Panc1 (cell line): Measurements from ENCODE around the gene APOBEC3G. TPM values are rescaled to one million over a fixed set of nuclear protein-coding genes. Genes with fewer than 3 reads are reported as not detected.
"Not testable (repeated sequence)": the region's sequence is repeated elsewhere in the genome, so short reads cannot be mapped to it uniquely, and the experiment has no call there.

Experiments used
- ATAC-seq: fragments of 200-7000 bp; cut with Tn5 transposase; 2 replicates; pipeline ENCODE4 v1.9.1; 2020; ENCODE audit warnings: mild to moderate bottlenecking, moderate library complexity
- BruUV-seq: library from RNA; stranded (reverse); fragments of 400-500 nt; replicated peaks from 2 replicates; lab custom pipeline; 2021; lab: Mats Ljungman, UMichigan
- CTCF ChIA-PET: fragments of 300-600 bp; sonication (Branson Sonifier 250); formaldehyde crosslinking; loops from one replicate; lab custom pipeline; 2022; ENCODE audit warnings: antibody characterized with exemption; lab: Charles Lee
- POLR2A ChIA-PET: fragments of 300-600 bp; sonication (Branson Sonifier 250); formaldehyde crosslinking; loops from one replicate; lab custom pipeline; 2022; ENCODE audit warnings: antibody characterized with exemption; lab: Charles Lee
- DNase-seq: peaks from one replicate; pipeline ENCODE4 v3.0.0-alpha.2; 2010; ENCODE audit warnings: low read depth, low spot score
- H3K27ac ChIP-seq: 2 replicates; pipeline ENCODE4 v1.5.1; 2011; ENCODE audit warnings: mild to moderate bottlenecking, low read length, inconsistent platforms
- H3K27me3 ChIP-seq: fragments of 200-500 bp; sonication (Bioruptor generic); 2 replicates; pipeline ENCODE4 v1.6.0; 2014; ENCODE audit warnings: low read length, inconsistent platforms; ENCODE audit not compliant: control insufficient read depth, insufficient read depth
- H3K36me3 ChIP-seq: fragments of 200-500 bp; sonication (Bioruptor generic); 2 replicates; pipeline ENCODE4 v1.5.1; 2014; ENCODE audit warnings: inconsistent platforms, mild to moderate bottlenecking, low read length, moderate library complexity; ENCODE audit not compliant: control insufficient read depth, insufficient read depth
- H3K4me1 ChIP-seq: 2 replicates; pipeline ENCODE4 v1.5.1; 2011; ENCODE audit warnings: inconsistent platforms, mild to moderate bottlenecking, low read length, moderate library complexity; ENCODE audit not compliant: control insufficient read depth, insufficient read depth
- H3K4me3 ChIP-seq, 2 experiments: 2 replicates each; pipeline ENCODE4 v1.5.1; 2011 to 2012; ENCODE audit warnings: low read depth in 2 of 2, low read length in 2 of 2, mild to moderate bottlenecking in 2 of 2, inconsistent platforms in 1 of 2, moderate library complexity in 1 of 2
- H3K9me3 ChIP-seq: fragments of 200-500 bp; sonication (Bioruptor generic); 2 replicates; pipeline ENCODE4 v1.5.1; 2014; ENCODE audit warnings: low read depth, mild to moderate bottlenecking, inconsistent platforms, low read length, moderate library complexity; ENCODE audit not compliant: control insufficient read depth, insufficient read depth
- POLR2AphosphoS5 ChIP-seq: IDR thresholded peaks from 2 replicates; pipeline ENCODE4 v1.6.1; 2012; ENCODE audit warnings: mild to moderate bottlenecking, low read depth, low read length, moderate library complexity
- SIN3A ChIP-seq: IDR thresholded peaks from 2 replicates; pipeline ENCODE4 v1.6.1; 2012; ENCODE audit warnings: low read depth, mild to moderate bottlenecking, low read length, moderate library complexity, borderline replicate concordance; ENCODE audit not compliant: insufficient read depth
- TCF7L2 ChIP-seq: IDR thresholded peaks from 2 replicates; pipeline ENCODE4 v1.6.1; 2011; ENCODE audit warnings: mild to moderate bottlenecking, low read depth, low read length, inconsistent platforms
- in situ Hi-C: cut with HindIII; loops from 2 replicates; pipeline ENCODE4 v1.10.0; 2016; ENCODE audit warnings: low sequenced_read_pairs, low pct_unique_long_range_greater_than_20kb
- intact Hi-C: fragments of 100-400 bp; cut with micrococcal nuclease; formaldehyde crosslinking; loops from one replicate; pipeline ENCODE4 v1.10.0; 2022; ENCODE audit not compliant: unreplicated experiment
- total RNA-seq: library from RNA; stranded (reverse); gene quantifications from one replicate; pipeline ENCODE4 v1.2.1, GENCODE V29; 2021; ENCODE audit not compliant: unreplicated experiment
- TF ChIP-seq, protein P1 (sequence below), 2 experiments: IDR thresholded peaks; 2 replicates each; pipeline ENCODE4 v1.6.1; 2011 to 2012; ENCODE audit warnings: low read depth in 2 of 2, control low read depth in 1 of 2, low read length in 1 of 2, mild to moderate bottlenecking in 1 of 2, moderate library complexity in 1 of 2; ENCODE audit not compliant: insufficient read depth in 1 of 2
- TF ChIP-seq, protein P2 (sequence below): fragments of 450-650 bp; IDR thresholded peaks from 2 replicates; pipeline ENCODE4 v1.5.1; 2017; ENCODE audit warnings: mild to moderate bottlenecking

APOBEC3G gene
- total RNA-seq, 1 experiment from 2014 or later = 4.8 TPM

GRCh38 chr22:39037071-39037470, 40.0 kb upstream of the APOBEC3G start:
- POLR2A ChIA-PET = not testable (repeated sequence)

DNA sequence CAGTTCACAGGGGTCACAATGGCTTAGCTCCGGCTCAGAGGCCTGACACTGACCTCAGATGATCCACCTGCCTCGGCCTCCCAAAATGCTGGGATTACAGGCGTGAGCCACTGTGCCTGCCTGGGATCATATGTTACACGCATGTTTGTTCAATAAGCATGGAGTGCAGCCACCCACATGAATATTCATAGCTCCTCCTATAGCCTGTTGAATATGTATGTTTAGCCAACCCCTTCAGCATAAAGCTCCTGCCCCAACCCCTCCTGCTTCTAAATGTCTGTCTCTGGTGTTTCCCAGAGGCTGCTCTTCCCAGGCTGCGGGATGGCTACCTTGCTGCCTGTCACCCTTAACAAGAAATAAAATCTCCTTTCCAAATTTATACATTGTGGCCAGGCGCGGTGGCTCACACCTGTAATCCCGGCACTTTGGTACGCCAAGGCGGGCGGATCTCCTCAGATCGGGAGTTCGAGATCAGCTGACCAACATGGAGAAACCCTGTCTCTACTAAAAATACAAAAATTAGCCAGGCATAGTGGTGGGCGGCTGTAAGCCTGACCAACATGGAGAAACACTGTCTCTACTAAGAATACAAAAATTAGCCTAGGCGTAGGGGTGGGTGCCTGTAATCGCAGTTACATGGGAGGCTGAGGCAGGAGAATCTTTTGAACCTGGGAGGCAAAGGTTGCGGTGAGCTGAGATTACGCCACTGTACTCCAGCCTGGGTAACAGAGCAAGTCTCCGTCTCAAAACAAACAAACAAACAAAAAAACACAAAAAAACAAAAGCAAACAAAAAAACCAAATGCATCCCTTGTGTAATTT, 37.6 kb upstream of the APOBEC3G start:
- TF ChIP-seq SIN3A (no peak), POLR2AphosphoS5 (no peak), TCF7L2 (no peak)
- TF ChIP-seq, protein P1, sequence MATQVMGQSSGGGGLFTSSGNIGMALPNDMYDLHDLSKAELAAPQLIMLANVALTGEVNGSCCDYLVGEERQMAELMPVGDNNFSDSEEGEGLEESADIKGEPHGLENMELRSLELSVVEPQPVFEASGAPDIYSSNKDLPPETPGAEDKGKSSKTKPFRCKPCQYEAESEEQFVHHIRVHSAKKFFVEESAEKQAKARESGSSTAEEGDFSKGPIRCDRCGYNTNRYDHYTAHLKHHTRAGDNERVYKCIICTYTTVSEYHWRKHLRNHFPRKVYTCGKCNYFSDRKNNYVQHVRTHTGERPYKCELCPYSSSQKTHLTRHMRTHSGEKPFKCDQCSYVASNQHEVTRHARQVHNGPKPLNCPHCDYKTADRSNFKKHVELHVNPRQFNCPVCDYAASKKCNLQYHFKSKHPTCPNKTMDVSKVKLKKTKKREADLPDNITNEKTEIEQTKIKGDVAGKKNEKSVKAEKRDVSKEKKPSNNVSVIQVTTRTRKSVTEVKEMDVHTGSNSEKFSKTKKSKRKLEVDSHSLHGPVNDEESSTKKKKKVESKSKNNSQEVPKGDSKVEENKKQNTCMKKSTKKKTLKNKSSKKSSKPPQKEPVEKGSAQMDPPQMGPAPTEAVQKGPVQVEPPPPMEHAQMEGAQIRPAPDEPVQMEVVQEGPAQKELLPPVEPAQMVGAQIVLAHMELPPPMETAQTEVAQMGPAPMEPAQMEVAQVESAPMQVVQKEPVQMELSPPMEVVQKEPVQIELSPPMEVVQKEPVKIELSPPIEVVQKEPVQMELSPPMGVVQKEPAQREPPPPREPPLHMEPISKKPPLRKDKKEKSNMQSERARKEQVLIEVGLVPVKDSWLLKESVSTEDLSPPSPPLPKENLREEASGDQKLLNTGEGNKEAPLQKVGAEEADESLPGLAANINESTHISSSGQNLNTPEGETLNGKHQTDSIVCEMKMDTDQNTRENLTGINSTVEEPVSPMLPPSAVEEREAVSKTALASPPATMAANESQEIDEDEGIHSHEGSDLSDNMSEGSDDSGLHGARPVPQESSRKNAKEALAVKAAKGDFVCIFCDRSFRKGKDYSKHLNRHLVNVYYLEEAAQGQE (IDR thresholded peaks at IDR 0.05; ENCODE audit: insufficient read depth in 1 of 2, low read depth in 2 of 2, low read length in 1 of 2) = no peak
- TF ChIP-seq, protein P2, sequence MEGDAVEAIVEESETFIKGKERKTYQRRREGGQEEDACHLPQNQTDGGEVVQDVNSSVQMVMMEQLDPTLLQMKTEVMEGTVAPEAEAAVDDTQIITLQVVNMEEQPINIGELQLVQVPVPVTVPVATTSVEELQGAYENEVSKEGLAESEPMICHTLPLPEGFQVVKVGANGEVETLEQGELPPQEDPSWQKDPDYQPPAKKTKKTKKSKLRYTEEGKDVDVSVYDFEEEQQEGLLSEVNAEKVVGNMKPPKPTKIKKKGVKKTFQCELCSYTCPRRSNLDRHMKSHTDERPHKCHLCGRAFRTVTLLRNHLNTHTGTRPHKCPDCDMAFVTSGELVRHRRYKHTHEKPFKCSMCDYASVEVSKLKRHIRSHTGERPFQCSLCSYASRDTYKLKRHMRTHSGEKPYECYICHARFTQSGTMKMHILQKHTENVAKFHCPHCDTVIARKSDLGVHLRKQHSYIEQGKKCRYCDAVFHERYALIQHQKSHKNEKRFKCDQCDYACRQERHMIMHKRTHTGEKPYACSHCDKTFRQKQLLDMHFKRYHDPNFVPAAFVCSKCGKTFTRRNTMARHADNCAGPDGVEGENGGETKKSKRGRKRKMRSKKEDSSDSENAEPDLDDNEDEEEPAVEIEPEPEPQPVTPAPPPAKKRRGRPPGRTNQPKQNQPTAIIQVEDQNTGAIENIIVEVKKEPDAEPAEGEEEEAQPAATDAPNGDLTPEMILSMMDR = no peak
- intact Hi-C loops = no loop called here
- DNase-seq (no peak), ATAC-seq (no peak)
- H3K9me3 ChIP-seq = no peaks in the 10 kb centered on the region
- CTCF ChIA-PET = no interaction called here
- H3K4me1 ChIP-seq = no peaks in the 10 kb centered on the region
- BruUV-seq = no TSS peak
- POLR2A ChIA-PET = no interaction called here
- H3K36me3 ChIP-seq = no peaks in the 10 kb centered on the region
- H3K27me3 ChIP-seq = no peaks in the 10 kb centered on the region
- H3K4me3 ChIP-seq = peak overlapping the region; percentile 41 to 63; a peak in 3 of 4 replicates
- in situ Hi-C loops = no loop called here
- no peak overlapping the region for H3K27ac ChIP-seq

More at GRCh38 chr22:39037071-39037470, 40.0 kb upstream of the APOBEC3G start:
- DNase-seq, CTCF ChIA-PET, H3K27ac ChIP-seq, H3K9me3 ChIP-seq, H3K4me1 ChIP-seq, H3K36me3 ChIP-seq, ATAC-seq, H3K27me3 ChIP-seq, H3K4me3 ChIP-seq, intact Hi-C loops, in situ Hi-C loops, BruUV-seq: not testable (repeated sequence)

GRCh38 chr22:39040155-39040537, 36.9 kb upstream of the APOBEC3G start:
- H3K36me3 ChIP-seq, H3K27ac ChIP-seq, DNase-seq, intact Hi-C loops, in situ Hi-C loops, H3K4me1 ChIP-seq, H3K27me3 ChIP-seq, CTCF ChIA-PET, POLR2A ChIA-PET, H3K9me3 ChIP-seq, BruUV-seq: not testable (repeated sequence)
- peak overlapping the region; percentile 41 to 63 for H3K4me3 ChIP-seq
- ATAC-seq = peak; percentile 47

- H3K27me3 ChIP-seq, in situ Hi-C loops, H3K9me3 ChIP-seq, BruUV-seq, H3K4me1 ChIP-seq, DNase-seq, CTCF ChIA-PET, intact Hi-C loops, H3K36me3 ChIP-seq, POLR2A ChIA-PET: not testable (repeated sequence)
- Histone ChIP-seq H3K27ac (peak within 1 kb of the TSS; percentile 63), H3K4me3 (peak within 1 kb of the TSS; percentile 41 to 63)
- ATAC-seq = peak; percentile 95
These were observed 36.4 kb upstream of the APOBEC3G start, which contains the start of gene APOBEC3F for GRCh38 chr22:39040538-39041296. Gene APOBEC3F, plus strand, starts transcription at chr22:39040864. Its CDS starts 97 bp downstream, at chr22:39040961.
